NT2/D1 (cell line): ENCODE results near the gene CCDC38.

Experiments
- YY1 ChIP-seq: IDR thresholded peaks from 2 replicates; pipeline ENCODE4 v1.6.1; 2011; ENCODE audit not compliant: insufficient read length, insufficient read depth
- ZNF274 ChIP-seq: IDR thresholded peaks from 2 replicates; pipeline ENCODE4 v1.6.1; 2011; ENCODE audit warnings: mild to moderate bottlenecking, low read depth, low read length

DNA sequence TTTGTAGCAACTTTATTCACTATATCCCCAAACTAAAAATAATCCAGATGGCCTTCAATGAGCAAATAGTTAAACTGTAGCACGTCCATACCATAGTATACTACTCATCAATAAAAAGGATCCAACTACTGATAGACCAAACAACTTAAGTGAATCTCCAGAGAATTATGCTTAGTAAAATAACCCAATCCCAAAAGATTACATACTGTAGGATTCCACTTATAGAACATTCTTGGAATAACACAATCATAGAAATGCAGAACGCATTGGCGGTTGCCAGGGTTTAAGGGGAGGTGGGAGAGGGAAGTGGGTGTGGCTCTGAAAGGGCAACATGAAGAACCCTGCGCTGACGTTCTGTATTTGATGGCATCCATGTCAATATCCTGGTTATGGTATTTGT lies 55.1 kb downstream of the CCDC38 start:
- TF ChIP-seq ZNF274 (no peak), YY1 (no peak)
